DOHH2 (cell line): ENCODE data around the gene KCNIP1.

Experiments used
- CTCF ChIP-seq: fragments of 200-600 bp; sonication (generic); IDR thresholded peaks from one replicate; pipeline ENCODE4 v1.5.1; 2014; ENCODE audit warnings: antibody characterized with exemption, mild to moderate bottlenecking, low read depth, low read length; ENCODE audit not compliant: poor library complexity, severe bottlenecking
- EZH2phosphoT487 ChIP-seq: fragments of 200-600 bp; sonication (generic); IDR thresholded peaks from 2 replicates; pipeline ENCODE4 v1.6.1; 2017; ENCODE audit warnings: borderline replicate concordance, mild to moderate bottlenecking, antibody characterized with exemption, low read length, moderate library complexity, mixed read lengths

- TF ChIP-seq CTCF (no peak), EZH2phosphoT487 (no peak)
Measured at GRCh38 chr5:170761708-170762066, 257.9 kb downstream of the KCNIP1 start.
